Measurements from ENCODE around the gene WNT5B.
A peak's percentile ranks its signal among the peaks of the same experiment; 100 is the strongest.

The WNT5B gene

GRCh38 chr12:1651946-1652345, 22.9 kb downstream of the WNT5B start:
- DNase-seq = no peak

- DNase-seq = no peak
Measured at GRCh38 chr12:1655225-1655788, 26.3 kb downstream of the WNT5B start.

GRCh38 chr12:1656902-1657301, 27.9 kb downstream of the WNT5B start:
- DNase-seq = no peak

- no peak for DNase-seq
Measured at GRCh38 chr12:1657688-1658087, 28.7 kb downstream of the WNT5B start.

- DNase-seq = no peak
Measured at GRCh38 chr12:1660304-1661187, 31.5 kb downstream of the WNT5B start.

GRCh38 chr12:1661553-1662335, 32.7 kb downstream of the WNT5B start:
- DNase-seq = peak; percentile 92

- DNase-seq = peak; percentile 36
Measured at GRCh38 chr12:1662761-1663439, 33.9 kb downstream of the WNT5B start.

- no peak for DNase-seq
Measured at GRCh38 chr12:1663440-1664132, 34.6 kb downstream of the WNT5B start.

GRCh38 chr12:1665366-1665765, 36.3 kb downstream of the WNT5B start:
- no peak for DNase-seq

- no peak for DNase-seq
Measured at GRCh38 chr12:1666215-1666614, 37.2 kb downstream of the WNT5B start.

- no peak for DNase-seq
Measured at GRCh38 chr12:1666685-1667162, 37.7 kb downstream of the WNT5B start.

- DNase-seq = no peak
Measured at GRCh38 chr12:1668833-1669543, 40.0 kb downstream of the WNT5B start.

GRCh38 chr12:1670358-1671268, 41.6 kb downstream of the WNT5B start:
- DNase-seq = no peak

- no peak for DNase-seq
Measured at GRCh38 chr12:1676043-1676442, 47.0 kb downstream of the WNT5B start.

GRCh38 chr12:1680804-1681492, 51.9 kb downstream of the WNT5B start:
- DNase-seq = no peak

GRCh38 chr12:1681493-1681807, 52.4 kb downstream of the WNT5B start:
- DNase-seq = no peak

- DNase-seq = no peak
Measured at GRCh38 chr12:1688086-1688710, 59.2 kb downstream of the WNT5B start.

- peak; percentile 98 for DNase-seq
Measured at GRCh38 chr12:1690578-1691122, 61.6 kb downstream of the WNT5B start, which contains the start of gene ADIPOR2. TSS of gene ADIPOR2 (plus strand) at chr12:1691070. CDS start at chr12:1754344, 63,274 bp downstream.

All from fibroblast of skin of abdomen (primary cell).